Ovary (tissue), 3 donors: ENCODE data around the gene PIP5K1B.

Source experiments
- EP300 ChIP-seq: sonication (generic); formaldehyde crosslinking; IDR thresholded peaks from one replicate; pipeline ENCODE4 v1.6.1; 2017; ENCODE audit warnings: antibody characterized with exemption
- POLR2A ChIP-seq: fragments of 450-650 bp; IDR thresholded peaks from one replicate; pipeline ENCODE4 v1.6.1; 2017; ENCODE audit warnings: antibody characterized with exemption, mild to moderate bottlenecking, moderate library complexity
- TF ChIP-seq, protein P1 (sequence below), 3 donors: fragments of 450-650 bp in 2 of 3; fragments of 200-600 bp in 1 of 3; IDR thresholded peaks; one replicate each; pipeline versions ENCODE4 v1.5.1 to v1.8.0; 2016 to 2022; ENCODE audit warnings: antibody characterized with exemption in 3 of 3, mild to moderate bottlenecking in 1 of 3
- donor health status: DM: no; HTN: no; CAD: no.

DNA sequence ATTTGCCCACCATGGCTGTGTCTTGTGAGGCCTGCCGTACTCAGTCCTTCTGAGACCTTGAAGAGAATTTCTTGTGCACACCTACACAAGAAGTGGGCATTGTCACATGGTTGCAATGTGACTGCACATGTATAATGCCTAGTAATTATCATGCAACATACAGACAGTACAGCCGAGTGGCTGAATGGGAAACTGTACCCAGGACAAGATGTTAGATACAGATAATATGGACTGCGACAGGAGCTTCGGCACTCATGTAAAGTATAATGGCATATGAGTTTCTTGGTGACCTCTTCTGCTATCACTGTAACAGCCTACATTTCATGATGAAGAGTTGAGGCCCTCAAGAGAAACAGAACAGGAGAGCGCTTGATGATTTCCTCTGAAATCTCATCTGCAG lies 313.7 kb downstream of the PIP5K1B start:
- TF ChIP-seq, protein P1, sequence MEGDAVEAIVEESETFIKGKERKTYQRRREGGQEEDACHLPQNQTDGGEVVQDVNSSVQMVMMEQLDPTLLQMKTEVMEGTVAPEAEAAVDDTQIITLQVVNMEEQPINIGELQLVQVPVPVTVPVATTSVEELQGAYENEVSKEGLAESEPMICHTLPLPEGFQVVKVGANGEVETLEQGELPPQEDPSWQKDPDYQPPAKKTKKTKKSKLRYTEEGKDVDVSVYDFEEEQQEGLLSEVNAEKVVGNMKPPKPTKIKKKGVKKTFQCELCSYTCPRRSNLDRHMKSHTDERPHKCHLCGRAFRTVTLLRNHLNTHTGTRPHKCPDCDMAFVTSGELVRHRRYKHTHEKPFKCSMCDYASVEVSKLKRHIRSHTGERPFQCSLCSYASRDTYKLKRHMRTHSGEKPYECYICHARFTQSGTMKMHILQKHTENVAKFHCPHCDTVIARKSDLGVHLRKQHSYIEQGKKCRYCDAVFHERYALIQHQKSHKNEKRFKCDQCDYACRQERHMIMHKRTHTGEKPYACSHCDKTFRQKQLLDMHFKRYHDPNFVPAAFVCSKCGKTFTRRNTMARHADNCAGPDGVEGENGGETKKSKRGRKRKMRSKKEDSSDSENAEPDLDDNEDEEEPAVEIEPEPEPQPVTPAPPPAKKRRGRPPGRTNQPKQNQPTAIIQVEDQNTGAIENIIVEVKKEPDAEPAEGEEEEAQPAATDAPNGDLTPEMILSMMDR (IDR thresholded peaks at IDR 0.05) = no peak
- no peak for TF ChIP-seq POLR2A
- TF ChIP-seq EP300 = no peak
